HepG2 (cell line): ENCODE results near the gene HAUS7. TPM values are rescaled to one million over a fixed set of nuclear protein-coding genes. Genes with fewer than 3 reads are reported as not detected.

ENCODE experiments used
- ATAC-seq: fragments of 200-7000 bp; cut with Tn5 transposase; 3 replicates; pipeline ENCODE4 v1.9.1; 2020; ENCODE audit warnings: mild to moderate bottlenecking, moderate library complexity
- BruUV-seq: library from RNA; stranded (reverse); fragments of 400-500 nt; replicated peaks from 2 replicates; lab custom pipeline; 2021; lab: Mats Ljungman, UMichigan
- CTCF ChIA-PET: fragments of 300-600 bp; formaldehyde crosslinking; extraction: SDS; loops from one replicate; lab custom pipeline; 2021; ENCODE audit warnings: low total read pairs, inconsistent platforms, low intra/inter-chr PET ratio; lab: Yijun Ruan, JAX
- POLR2A ChIA-PET: fragments of 350-600 bp; sonication (Branson Sonifier 250); formaldehyde crosslinking; loops from one replicate; lab custom pipeline; 2020; ENCODE audit warnings: antibody characterized with exemption, inconsistent platforms; lab: Yijun Ruan, JAX
- DNase-seq: peaks from one replicate; pipeline ENCODE4 v3.0.0-alpha.2; 2015; ENCODE audit warnings: low spot score
- FAIRE-seq: peaks from 3 replicates; lab custom pipeline; 2011; peaks lifted over from hg19 to GRCh38; lab: Jason Lieb, UNC
- H2AFZ ChIP-seq: one replicate; pipeline ENCODE4 v1.6.1; 2011; ENCODE audit warnings: low read length, inconsistent platforms
- H3K27ac ChIP-seq: fragments of 300-600 bp; 3 replicates; pipeline ENCODE4 v1.8.0; 2011; ENCODE audit warnings: mixed run types, mild to moderate bottlenecking, mixed read lengths, low read length, inconsistent platforms; ENCODE audit not compliant: insufficient read depth; ENCODE audit errors: extremely low read length
- H3K27me3 ChIP-seq, 2 experiments: fragments of 200-600 bp in 1 of 2; 2 replicates in 1 of 2; 3 replicates in 1 of 2; pipeline versions ENCODE4 v1.6.0 to v1.8.0; 2011; ENCODE audit warnings: low read length in 2 of 2, mild to moderate bottlenecking in 2 of 2, moderate library complexity in 2 of 2, inconsistent platforms in 1 of 2; ENCODE audit not compliant: insufficient read depth in 2 of 2, control insufficient read depth in 1 of 2
- H3K36me3 ChIP-seq, 2 experiments: fragments of 200-600 bp in 1 of 2; replicated peaks in 1 of 2; 2 replicates in 1 of 2; 3 replicates in 1 of 2; pipeline versions ENCODE4 v1.5.1 to v1.8.0; 2011; ENCODE audit warnings: low read length in 2 of 2, inconsistent platforms in 1 of 2; ENCODE audit not compliant: insufficient read depth in 2 of 2, control insufficient read depth in 1 of 2
- H3K4me1 ChIP-seq: 2 replicates; pipeline ENCODE4 v1.5.1; 2012; ENCODE audit warnings: low read length, inconsistent platforms; ENCODE audit not compliant: insufficient read depth
- H3K4me2 ChIP-seq: 2 replicates; pipeline ENCODE4 v1.6.0; 2011; ENCODE audit warnings: low read depth, low read length, inconsistent platforms
- H3K4me3 ChIP-seq, 3 experiments: fragments of 200-600 bp in 1 of 3; sonication (generic), shearing (Covaris generic) in 1 of 3; replicated peaks in 1 of 3; 2 replicates each; pipeline ENCODE4 v1.5.1; 2011 to 2016; ENCODE audit warnings: low read length in 3 of 3, inconsistent platforms in 2 of 3, low read depth in 2 of 3, mild to moderate bottlenecking in 2 of 3, control low read depth in 1 of 3, mixed read lengths in 1 of 3; ENCODE audit not compliant: insufficient read depth in 1 of 3
- H3K79me2 ChIP-seq: one replicate; pipeline ENCODE4 v1.6.1; 2011; ENCODE audit warnings: low read length, inconsistent platforms; ENCODE audit not compliant: insufficient read depth
- H3K9ac ChIP-seq: 2 replicates; pipeline ENCODE4 v1.6.0; 2011; ENCODE audit warnings: mild to moderate bottlenecking, low read depth, low read length, inconsistent platforms; ENCODE audit not compliant: insufficient read depth
- H3K9me3 ChIP-seq: 2 replicates; pipeline ENCODE4 v1.5.1; 2012; ENCODE audit warnings: mild to moderate bottlenecking, low read length
- H4K20me1 ChIP-seq: 2 replicates; pipeline ENCODE4 v1.6.0; 2011; ENCODE audit warnings: inconsistent platforms, mild to moderate bottlenecking, low read length, moderate library complexity; ENCODE audit not compliant: insufficient read depth
- ATF3 ChIP-seq: sonication (generic); formaldehyde crosslinking; IDR thresholded peaks from 2 replicates; pipeline ENCODE4 v1.4.0; 2020; ENCODE audit warnings: missing genetic modification reagents
- ATF7 ChIP-seq, 2 experiments: fragments of 450-650 bp in 1 of 2; sonication (generic) in 1 of 2; formaldehyde crosslinking in 1 of 2; IDR thresholded peaks; 2 replicates each; pipeline versions ENCODE4 v1.4.0 to v1.6.1; 2016 to 2020; ENCODE audit warnings: antibody characterized with exemption in 1 of 2, mild to moderate bottlenecking in 1 of 2, missing genetic modification reagents in 1 of 2
- GZF1 ChIP-seq: sonication (generic); formaldehyde crosslinking; IDR thresholded peaks from 2 replicates; pipeline ENCODE4 v1.5.1; 2020; ENCODE audit warnings: mild to moderate bottlenecking, missing genetic modification reagents
- MEIS1 ChIP-seq: sonication (generic); formaldehyde crosslinking; IDR thresholded peaks from 2 replicates; pipeline ENCODE4 v1.9.0; 2021; ENCODE audit warnings: mild to moderate bottlenecking, missing genetic modification reagents, moderate library complexity, borderline replicate concordance
- REPIN1 ChIP-seq: sonication (generic); formaldehyde crosslinking; IDR thresholded peaks from 2 replicates; pipeline ENCODE4 v1.8.0; 2022; ENCODE audit warnings: missing genetic modification reagents, low read depth, mild to moderate bottlenecking, borderline replicate concordance
- WGBS: methylation state at CpG from one replicate; pipeline ENCODE4 v1.1.6; 2017; ENCODE audit warnings: low lambda C conversion rate; 5-methylcytosine and 5-hydroxymethylcytosine counted together
- in situ Hi-C: cut with HindIII; loops from 2 replicates; pipeline ENCODE4 v1.10.0; 2017; ENCODE audit warnings: low pct_unique_long_range_greater_than_20kb; ENCODE audit not compliant: extremely low pct_ligation_motif_present
- intact Hi-C: fragments of 100-400 bp; cut with micrococcal nuclease; formaldehyde crosslinking; loops from one replicate; pipeline ENCODE4 v1.10.0; 2022; ENCODE audit not compliant: unreplicated experiment
- polyA plus RNA-seq, 8 experiments: library from polyadenylated mRNA; depleted of rRNA in 3 of 8; stranded (reverse) in 7 of 8; unstranded in 1 of 8; fragments of >200 nt; fragmentation: Illumina TruSeq in 4 of 8; extraction: Trizol in 4 of 8; gene quantifications; 2 replicates each; pipeline versions ENCODE4 v1.2.1 to v1.2.3, GENCODE V29; 2011 to 2016; ENCODE audit warnings: low read depth in 4 of 8, missing spikeins in 1 of 8, mixed read lengths in 1 of 8; ENCODE audit not compliant: insufficient read depth in 1 of 8
- total RNA-seq, 5 experiments: library from RNA; depleted of rRNA; stranded (reverse); fragments of >200 nt; fragmentation: Illumina TruSeq; extraction: Trizol; gene quantifications; 2 replicates each; pipeline ENCODE4 v1.2.3, GENCODE V29; 2016; ENCODE audit warnings: low read depth in 1 of 5

HAUS7 gene
- total and polyA plus RNA-seq, 2 of the 13 experiments (the other 11 are each of a cell fraction or from before 2014, with no cell fraction given) = 10.9 to 42.4 TPM

- Histone ChIP-seq H3K9ac (no peak overlapping the region), H3K27ac (no peak overlapping the region), H3K79me2 (no peaks in the 10 kb centered on the region), H2AFZ (no peak overlapping the region), H3K4me3 (no peak overlapping the region), H3K27me3 (peaks cover 4 to 17% of the 10 kb centered on the region in 2 experiments; a peak in 3 of 5 replicates), H3K36me3 (no peaks in the 10 kb centered on the region), H3K9me3 (no peaks in the 10 kb centered on the region), H3K4me1 (peaks cover 4% of the 10 kb centered on the region; the same call in 1 of the 2 replicates), H3K4me2 (no peak overlapping the region), H4K20me1 (no peaks in the 10 kb centered on the region)
- no peak for TF ChIP-seq ATF3 (CRISPR knock-in tag)
- TF ChIP-seq ATF7 (IDR thresholded peaks at IDR 0.05) = 0 out of 2 replicates have a peak, but pooled peaks have one; percentile 34
- no peak for TF ChIP-seq ATF7 (CRISPR knock-in tag; IDR thresholded peaks at IDR 0.05)
- TF ChIP-seq MEIS1 (CRISPR knock-in tag) = no peak
- ATAC-seq = no peak
- ChIA-PET POLR2A (no interaction called here), CTCF (no interaction called here)
- no peak for FAIRE-seq
- in situ Hi-C loops (loop anchor here (10.0 kb wide), 1 partner anchor 383 kb away; no protein-coding TSS in a partner anchor), intact Hi-C loops (no loop called here)
- DNase-seq = no peak
- no TSS peak for BruUV-seq
- WGBS = 27% methylated on average over 7 of the region's 8 CpGs
These were observed 52.7 kb downstream of the HAUS7 start for GRCh38 chrX:153417637-153418036.

GRCh38 chrX:153416781-153417450 is 53.5 kb downstream of the HAUS7 start:
- in situ Hi-C loops = loop anchor here (10.0 kb wide), 1 partner anchor 382 kb away; no protein-coding TSS in a partner anchor
- CTCF ChIA-PET = no interaction called here
- H3K4me2 ChIP-seq = no peak overlapping the region

More at GRCh38 chrX:153416781-153417450, 53.5 kb downstream of the HAUS7 start:
- Histone ChIP-seq H4K20me1 (no peaks in the 10 kb centered on the region), H3K4me1 (peaks cover 11% of the 10 kb centered on the region; the same call in 1 of the 2 replicates), H2AFZ (no peak overlapping the region), H3K27ac (no peak overlapping the region), H3K4me3 (no peak overlapping the region), H3K79me2 (no peaks in the 10 kb centered on the region), H3K9ac (no peak overlapping the region), H3K9me3 (no peaks in the 10 kb centered on the region), H3K36me3 (no peaks in the 10 kb centered on the region), H3K27me3 (peaks cover 4 to 17% of the 10 kb centered on the region in 2 experiments; a peak in 3 of 5 replicates)
- DNase-seq (no peak), FAIRE-seq (no peak), ATAC-seq (no peak)
- intact Hi-C loops = no loop called here
- POLR2A ChIA-PET = interaction anchor here (0.6 kb wide), 1 partner anchor 75 kb away, joined by 5 read pairs; no protein-coding TSS in a partner anchor
- 64% methylated on average over 5 of the region's 12 CpGs for WGBS
- TF ChIP-seq GZF1 (CRISPR knock-in tag) (no peak), REPIN1 (CRISPR knock-in tag) (no peak)
- no TSS peak for BruUV-seq
